ENCODE measurements around the gene ZNF428.
A peak's percentile ranks its signal among the peaks of the same experiment; 100 is the strongest.
"Not testable (repeated sequence)": the region's sequence is repeated elsewhere in the genome, so short reads cannot be mapped to it uniquely, and the experiment has no call there.

The ZNF428 gene

GRCh38 chr19:43616306-43616705 is 3.1 kb downstream of the ZNF428 start:
- no peak for DNase-seq

DNA sequence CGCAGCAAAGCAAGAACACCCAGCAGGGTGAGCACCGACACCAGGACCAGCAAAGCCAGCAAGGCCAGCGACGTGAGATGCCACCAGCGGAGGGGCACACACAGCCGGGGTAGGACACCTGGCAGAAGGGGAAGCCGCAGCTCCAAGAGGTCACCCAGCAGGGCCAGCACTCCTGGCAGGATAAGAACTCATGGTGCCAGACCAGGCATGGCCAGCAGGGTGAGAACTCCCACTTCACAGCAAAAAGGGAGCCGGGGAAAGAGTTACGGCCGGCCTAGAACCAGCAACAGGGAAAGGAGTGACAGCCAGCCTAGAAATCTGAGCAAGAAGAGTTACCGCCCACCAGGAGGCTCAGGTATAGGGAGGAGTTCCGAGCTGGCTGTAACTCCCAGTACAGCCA is 7.1 kb downstream of the ZNF428 start:
- no peak for DNase-seq

GRCh38 chr19:43611788-43612187 is 7.6 kb downstream of the ZNF428 start, which contains the start of gene SRRM5:
TSS of gene SRRM5 (plus strand) at chr19:43612088. CDS start at chr19:43612122, 34 bp downstream.
- DNase-seq: no peak

DNA sequence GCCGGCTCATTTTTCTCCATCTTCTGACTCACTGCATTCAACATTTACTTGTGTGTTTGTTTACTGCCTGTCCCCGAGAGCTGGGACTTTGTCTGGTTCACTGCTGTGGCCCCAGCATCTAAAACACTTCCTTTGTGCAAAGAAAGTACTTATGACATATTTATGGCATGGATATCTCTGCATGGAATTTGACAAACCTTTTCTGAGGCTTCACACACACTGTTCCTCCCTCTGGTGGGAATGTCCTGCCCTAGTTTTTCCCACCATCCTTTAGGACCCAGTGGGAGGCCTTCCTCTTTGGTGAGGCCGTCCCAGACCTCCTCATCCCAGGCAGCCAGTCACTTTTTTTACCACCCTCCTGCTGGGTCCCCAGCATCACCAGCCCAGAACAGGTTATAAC is 8.9 kb downstream of the ZNF428 start:
- no peak for DNase-seq

GRCh38 chr19:43609872-43610271 is 9.6 kb downstream of the ZNF428 start:
- DNase-seq: no peak

- DNase-seq: no peak
Observed at GRCh38 chr19:43607238-43608205, 11.9 kb downstream of the ZNF428 start.

DNA sequence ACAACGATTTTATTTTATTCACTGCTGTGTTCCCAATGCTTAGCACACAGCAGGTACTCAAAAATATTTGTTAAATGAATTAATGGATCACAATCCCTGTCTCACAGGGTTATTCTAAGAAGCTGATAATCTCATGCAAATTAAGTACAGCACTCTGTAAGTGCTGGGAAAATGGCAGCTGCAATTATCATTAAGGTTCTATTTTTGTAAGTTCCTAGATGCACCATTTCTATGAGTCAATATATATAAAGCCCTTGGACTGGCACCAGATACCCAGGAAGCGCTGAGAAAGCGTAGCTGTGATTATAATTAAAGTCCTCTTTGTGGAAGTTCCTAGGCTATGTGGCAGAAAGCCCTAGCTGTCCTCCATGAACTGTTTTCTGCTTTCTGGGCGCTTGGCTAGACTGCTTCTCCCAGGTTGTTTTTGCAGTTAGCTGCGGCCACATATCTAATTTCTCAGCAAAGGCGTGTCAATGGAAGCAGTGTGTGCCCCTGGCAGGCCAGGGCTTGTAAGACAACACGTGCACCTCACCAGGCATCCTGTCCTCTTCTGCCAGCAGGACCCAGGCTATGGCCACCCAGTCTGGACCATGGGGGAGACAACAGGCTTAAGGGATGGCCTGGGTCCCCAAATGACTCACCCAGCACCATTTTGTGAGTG is 12.7 kb downstream of the ZNF428 start:
- no peak for DNase-seq

DNA sequence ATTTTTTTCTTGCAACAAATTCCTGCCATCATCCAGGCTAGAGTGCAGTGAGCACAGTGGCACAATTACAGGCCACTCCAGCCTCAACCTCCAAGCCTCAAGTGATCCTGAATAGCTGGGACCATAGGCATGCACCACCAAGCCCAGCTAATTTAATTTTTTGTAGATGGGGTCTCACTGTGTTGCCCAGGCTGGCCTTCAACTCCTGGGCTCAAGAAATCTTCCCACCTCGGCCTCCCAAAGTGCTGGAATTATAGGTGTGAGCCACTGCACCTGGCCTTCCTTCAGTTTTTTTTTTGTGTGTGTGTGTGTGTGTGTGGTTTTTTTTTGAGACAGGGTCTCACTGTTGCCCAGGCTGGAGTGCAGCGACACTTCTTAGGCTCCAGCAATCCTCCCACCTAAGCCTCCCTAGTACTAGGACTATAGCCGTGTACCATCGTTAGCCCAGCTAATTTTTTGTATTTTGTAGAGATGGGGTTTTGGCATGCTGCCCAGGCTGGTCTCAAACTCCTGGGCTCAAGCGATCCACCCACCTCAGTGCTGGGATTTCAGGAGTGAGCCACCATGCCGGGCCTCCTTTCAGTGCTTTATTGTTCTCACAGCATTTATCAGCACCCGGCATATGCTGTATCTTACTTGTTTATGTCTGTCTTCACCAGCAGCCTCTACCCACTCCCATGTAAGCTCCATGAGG is 13.4 kb downstream of the ZNF428 start:
- DNase-seq: no peak

DNA sequence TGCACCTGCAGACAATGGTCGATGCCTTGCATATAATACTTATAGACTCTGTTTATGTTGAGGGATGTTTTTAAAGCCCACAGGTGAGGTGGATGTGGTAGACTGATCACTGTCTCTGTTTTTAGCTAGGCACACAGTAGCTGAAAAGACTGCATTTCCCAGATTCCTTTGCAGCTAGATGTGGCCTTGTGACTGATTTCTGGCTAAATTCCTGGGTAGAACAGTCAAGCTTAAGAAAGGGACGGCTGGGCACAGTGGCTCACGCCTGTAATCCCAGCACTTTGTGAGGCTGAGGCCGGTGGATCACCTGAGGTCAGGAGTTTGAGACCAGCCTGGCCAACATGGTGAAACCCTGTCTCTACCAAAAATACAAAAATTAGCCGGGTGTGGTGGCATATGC is 19.1 kb downstream of the ZNF428 start:
- not testable (repeated sequence) for DNase-seq

DNA sequence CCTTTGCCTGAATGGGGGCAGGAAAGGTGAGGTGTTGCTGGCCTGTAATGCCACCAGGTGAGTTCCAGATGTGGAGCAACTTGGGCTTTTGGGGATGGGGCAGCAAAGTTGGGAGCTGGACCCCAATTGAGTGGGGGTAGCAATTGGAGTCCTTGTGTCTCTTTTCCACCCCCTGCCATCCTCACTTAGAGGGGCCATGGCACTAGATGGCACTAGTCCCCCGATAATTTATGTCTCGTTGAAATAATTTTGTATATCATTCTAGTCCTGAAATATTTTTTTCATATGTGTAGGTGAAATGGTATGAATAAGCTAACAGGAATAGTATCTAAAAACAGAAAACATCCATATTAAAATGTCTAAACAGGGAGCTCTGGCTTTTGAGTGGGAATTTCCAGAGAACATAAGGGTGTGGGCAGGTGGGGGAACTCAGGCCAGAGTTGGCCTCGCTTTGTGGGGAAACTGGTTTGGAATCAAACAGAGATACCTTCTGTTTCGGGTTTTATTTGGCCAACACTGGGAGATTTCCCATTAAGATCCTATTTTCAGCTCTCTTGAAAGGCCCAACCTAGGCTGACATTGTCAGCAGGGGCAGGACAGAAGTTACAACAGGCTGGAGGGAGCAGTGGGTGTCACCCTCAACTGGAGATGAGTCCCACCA is 19.7 kb downstream of the ZNF428 start:
- no peak for DNase-seq

DNA sequence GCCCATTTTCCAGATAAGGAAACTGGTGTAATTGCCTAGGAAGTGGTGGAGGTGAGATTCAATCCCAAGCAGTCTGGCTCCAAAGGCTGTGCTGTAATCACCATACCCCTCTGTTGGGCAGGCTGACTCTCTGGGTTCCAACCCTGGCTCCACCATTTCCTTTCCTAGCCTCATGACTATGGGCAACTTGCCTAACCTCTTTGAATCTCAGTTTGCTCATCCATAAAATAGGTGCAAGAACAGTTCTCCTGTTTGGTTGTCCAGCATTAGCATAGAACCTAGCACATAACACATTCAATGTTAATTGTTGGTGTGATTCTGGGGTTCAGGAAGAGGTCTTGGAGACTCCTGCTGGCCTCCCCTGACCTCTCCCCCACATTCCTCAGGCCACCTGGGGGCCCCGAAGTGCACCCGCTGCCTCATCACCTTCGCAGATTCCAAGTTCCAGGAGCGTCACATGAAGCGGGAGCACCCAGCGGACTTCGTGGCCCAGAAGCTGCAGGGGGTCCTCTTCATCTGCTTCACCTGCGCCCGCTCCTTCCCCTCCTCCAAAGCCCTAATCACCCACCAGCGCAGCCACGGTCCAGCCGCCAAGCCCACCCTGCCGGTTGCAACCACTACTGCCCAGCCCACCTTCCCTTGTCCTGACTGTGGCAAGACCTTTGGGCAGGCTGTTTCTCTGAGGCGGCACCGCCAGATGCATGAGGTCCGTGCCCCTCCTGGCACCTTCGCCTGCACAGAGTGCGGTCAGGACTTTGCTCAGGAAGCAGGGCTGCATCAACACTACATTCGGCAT is 20.8 kb downstream of the ZNF428 start:
- DNase-seq: no peak

- DNase-seq: no peak
Observed at GRCh38 chr19:43597876-43598275, 21.6 kb downstream of the ZNF428 start.

DNA sequence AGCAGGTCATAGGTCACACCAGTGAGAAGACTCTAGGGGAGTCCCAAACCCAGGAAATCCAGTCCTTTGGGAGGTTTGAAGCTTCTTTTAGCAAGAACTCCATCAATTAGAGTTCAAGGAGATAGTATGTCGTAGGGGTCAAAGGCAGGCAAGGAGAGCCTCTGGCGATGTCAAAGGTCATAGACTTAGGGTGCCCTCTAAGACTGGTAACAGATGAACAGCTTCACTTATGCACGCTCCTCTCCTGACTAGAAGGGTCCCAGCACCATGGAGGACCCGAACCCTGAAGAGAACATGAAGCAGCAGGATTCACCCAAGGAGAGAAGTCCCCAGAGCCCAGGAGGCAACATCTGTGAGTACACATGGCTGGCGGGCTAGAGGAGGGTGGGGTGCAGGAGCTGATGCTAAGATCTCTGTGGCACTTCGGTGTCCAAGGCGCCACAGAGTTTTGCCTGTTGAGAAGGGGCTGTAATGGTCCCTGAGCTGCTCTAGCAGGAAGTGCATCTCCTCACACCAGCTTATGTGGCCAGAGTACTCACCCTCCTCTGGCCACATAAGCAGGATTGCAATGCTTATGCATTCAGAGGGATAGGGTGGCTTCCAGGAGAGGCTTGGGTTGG is 22.5 kb downstream of the ZNF428 start:
- DNase-seq: no peak

DNA sequence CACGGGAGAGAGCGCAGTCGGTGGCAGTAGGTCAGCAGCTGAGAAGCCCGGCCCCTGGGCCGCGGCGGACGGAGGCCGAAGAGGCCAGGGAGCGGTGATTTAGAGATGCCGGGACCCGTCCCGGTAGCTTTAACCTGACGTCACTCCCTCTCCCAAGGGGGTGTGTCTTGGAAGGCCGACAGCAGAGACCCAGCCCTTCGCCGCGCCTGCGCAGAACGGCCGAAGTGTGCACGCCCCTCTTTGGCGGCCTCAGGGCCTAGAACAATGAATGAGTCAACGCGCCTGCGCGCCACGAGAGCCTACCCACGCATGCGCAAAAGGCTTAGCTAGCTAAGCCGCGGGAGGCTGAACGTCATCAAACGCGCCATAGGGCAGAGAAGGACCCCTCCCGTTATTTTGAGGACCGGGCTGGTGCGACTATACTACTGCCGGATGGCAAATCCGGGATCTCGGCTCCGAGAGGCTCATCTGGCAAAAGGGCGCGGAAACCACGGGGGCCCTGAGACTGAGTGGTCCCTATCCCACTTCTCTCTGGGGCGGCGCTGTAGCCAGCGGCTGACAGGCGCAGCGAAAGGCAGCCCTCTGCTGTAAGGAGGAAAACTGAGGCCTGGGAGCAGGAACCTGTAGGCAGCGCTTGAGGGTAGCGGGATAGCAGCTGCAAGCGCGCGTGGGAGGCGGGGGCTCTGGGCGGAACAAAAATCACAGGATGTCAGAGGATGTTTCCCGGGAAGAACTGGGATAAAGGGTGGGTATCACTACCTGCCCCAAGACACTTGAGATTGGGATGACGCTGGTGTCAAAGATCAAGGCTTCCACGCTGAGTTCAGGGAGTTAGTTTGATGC is 23.2 kb downstream of the ZNF428 start, which contains the start of the genes IRGQ and ZNF576:
Gene IRGQ (minus strand): TSS at position 136 of the 843 bp plus-strand sequence. CDS start 796 bp downstream, outside the sequence.
Gene ZNF576 (plus strand): TSS at position 597 of the 843 bp plus-strand sequence. CDS start 514 bp downstream, outside the sequence.
- peak; percentile 100 for DNase-seq

GRCh38 chr19:43595605-43595998 is 23.8 kb downstream of the ZNF428 start:
- no peak for DNase-seq

GRCh38 chr19:43594710-43595604 is 24.5 kb downstream of the ZNF428 start:
- peak; percentile 82 for DNase-seq

DNA sequence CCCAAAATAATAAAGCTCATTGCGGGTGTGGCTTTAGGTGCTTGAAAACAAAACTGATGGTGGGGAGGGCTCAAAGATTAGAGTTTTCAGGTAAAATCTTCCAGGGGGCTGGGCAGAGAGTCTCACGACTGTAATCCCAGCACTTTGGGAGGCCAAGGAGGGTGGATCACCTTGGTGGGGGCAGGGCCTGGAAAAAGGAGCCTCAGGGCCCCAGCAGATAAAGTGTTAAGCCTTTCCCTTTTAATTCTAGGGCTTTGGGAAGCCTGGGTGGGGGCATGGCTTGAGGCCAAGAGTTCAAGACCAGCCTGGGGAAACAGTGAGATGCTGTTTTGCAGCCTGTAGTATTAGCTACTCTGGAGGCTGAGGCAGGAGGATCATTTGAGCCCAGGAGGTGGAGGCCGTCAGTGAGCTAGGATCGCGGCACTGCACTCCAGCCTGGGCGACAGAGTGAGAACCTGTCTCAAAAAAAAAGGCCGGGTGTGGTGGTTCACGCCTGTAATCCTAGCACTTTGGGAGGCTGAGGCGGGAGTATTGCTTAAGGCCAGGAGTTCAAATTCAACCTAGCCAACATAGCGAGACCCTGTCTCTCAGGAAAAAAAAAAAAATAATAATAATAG is 25.2 kb downstream of the ZNF428 start:
- no peak for DNase-seq

- DNase-seq: no peak
Observed at GRCh38 chr19:43592800-43593350, 26.6 kb downstream of the ZNF428 start.
